ENCODE results near the gene REG4.

The REG4 gene

GRCh38 chr1:119797606-119798005 lies 13.7 kb downstream of the REG4 start:
- H3K79me2 ChIP-seq (ENCODE audit: low read length), result no peaks in the 10 kb centered on the region
- no peak overlapping the region for H2AFZ ChIP-seq (ENCODE audit: low read depth, low read length)
- H3K27ac ChIP-seq (ENCODE audit: low read length), result no peak overlapping the region
- no peak overlapping the region for H3K4me3 ChIP-seq (ENCODE audit: low read length)
- peaks cover 10% of the 10 kb centered on the region for H3K4me1 ChIP-seq (ENCODE audit: low read length)
- H3K9ac ChIP-seq (ENCODE audit: low read length), result no peak overlapping the region
- H3K4me2 ChIP-seq (ENCODE audit: low read length), result no peak overlapping the region
- no peaks in the 10 kb centered on the region for H4K20me1 ChIP-seq (ENCODE audit: insufficient read depth, low read length)
- no peak for TF ChIP-seq EZH2phosphoT487 (IDR thresholded peaks at IDR 0.05; ENCODE audit: low read depth)
- no peak for TF ChIP-seq CTCF (IDR thresholded peaks at IDR 0.05; ENCODE audit: low read depth, low read length)
- H3K27me3 ChIP-seq (ENCODE audit: low read depth, low read length), result no peaks in the 10 kb centered on the region
- H3K9me3 ChIP-seq (ENCODE audit: insufficient read depth, low read length), result no peaks in the 10 kb centered on the region
- no peaks in the 10 kb centered on the region for H3K36me3 ChIP-seq (replicated peaks; ENCODE audit: low read depth, low read length)

- H3K27me3 ChIP-seq (ENCODE audit: low read depth, low read length), result no peaks in the 10 kb centered on the region
- no peak overlapping the region for H3K4me2 ChIP-seq (ENCODE audit: low read length)
- no peaks in the 10 kb centered on the region for H3K9me3 ChIP-seq (ENCODE audit: insufficient read depth, low read length)
- H3K4me3 ChIP-seq (ENCODE audit: low read length), result no peak overlapping the region
- TF ChIP-seq EZH2phosphoT487 (IDR thresholded peaks at IDR 0.05; ENCODE audit: low read depth) (no peak), CTCF (IDR thresholded peaks at IDR 0.05; ENCODE audit: low read depth, low read length) (no peak)
- H4K20me1 ChIP-seq (ENCODE audit: insufficient read depth, low read length), result no peaks in the 10 kb centered on the region
- no peak overlapping the region for H2AFZ ChIP-seq (ENCODE audit: low read depth, low read length)
- H3K79me2 ChIP-seq (ENCODE audit: low read length), result no peaks in the 10 kb centered on the region
- no peak overlapping the region for H3K27ac ChIP-seq (ENCODE audit: low read length)
- peaks cover 10% of the 10 kb centered on the region for H3K4me1 ChIP-seq (ENCODE audit: low read length)
- H3K36me3 ChIP-seq (replicated peaks; ENCODE audit: low read depth, low read length), result no peaks in the 10 kb centered on the region
- H3K9ac ChIP-seq (ENCODE audit: low read length), result no peak overlapping the region
Observed at GRCh38 chr1:119797162-119797561, 14.1 kb downstream of the REG4 start.

GRCh38 chr1:119795261-119796200 lies 15.7 kb downstream of the REG4 start:
- no peak for TF ChIP-seq CTCF (IDR thresholded peaks at IDR 0.05; ENCODE audit: low read depth, low read length)

DNA sequence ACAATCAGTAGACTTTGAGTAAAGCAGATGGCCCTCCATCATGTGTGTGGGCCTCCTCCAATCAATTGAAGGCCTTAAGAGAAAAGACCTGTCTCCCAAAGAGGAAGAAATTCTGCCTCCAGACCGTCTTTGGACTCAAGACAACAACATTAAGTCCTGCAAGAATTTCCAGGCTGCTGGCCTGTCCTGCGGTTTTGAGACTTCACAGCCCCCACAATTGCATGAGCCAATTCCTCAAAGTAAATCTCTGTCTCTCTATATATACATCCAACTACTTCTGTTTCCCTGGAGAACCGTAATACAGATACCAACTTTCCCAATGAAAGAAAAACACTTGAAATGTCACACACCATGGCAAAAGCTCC lies 16.4 kb downstream of the REG4 start:
- TF ChIP-seq EZH2phosphoT487 (IDR thresholded peaks at IDR 0.05; ENCODE audit: low read depth) (no peak), CTCF (IDR thresholded peaks at IDR 0.05; ENCODE audit: low read depth, low read length) (no peak)
- H3K4me2 ChIP-seq (ENCODE audit: low read length), result no peak overlapping the region
- no peak overlapping the region for H3K4me3 ChIP-seq (ENCODE audit: low read length)
- H3K79me2 ChIP-seq (ENCODE audit: low read length), result no peaks in the 10 kb centered on the region
- no peak overlapping the region for H3K9ac ChIP-seq (ENCODE audit: low read length)
- peaks cover 4% of the 10 kb centered on the region; the same call in 1 of the 2 replicates for H3K27me3 ChIP-seq (ENCODE audit: low read depth, low read length)
- peaks cover 13% of the 10 kb centered on the region for H3K4me1 ChIP-seq (ENCODE audit: low read length)
- no peaks in the 10 kb centered on the region for H3K36me3 ChIP-seq (replicated peaks; ENCODE audit: low read depth, low read length)
- no peak overlapping the region for H3K27ac ChIP-seq (ENCODE audit: low read length)
- H3K9me3 ChIP-seq (ENCODE audit: insufficient read depth, low read length), result no peaks in the 10 kb centered on the region
- no peaks in the 10 kb centered on the region for H4K20me1 ChIP-seq (ENCODE audit: insufficient read depth, low read length)
- H2AFZ ChIP-seq (ENCODE audit: low read depth, low read length), result no peak overlapping the region

More at GRCh38 chr1:119795261-119796200, 15.7 kb downstream of the REG4 start:
- Histone ChIP-seq H3K9ac (ENCODE audit: low read length) (no peak overlapping the region), H3K27me3 (ENCODE audit: low read depth, low read length) (peaks cover 4% of the 10 kb centered on the region; the same call in 1 of the 2 replicates), H3K27ac (ENCODE audit: low read length) (no peak overlapping the region), H3K4me3 (ENCODE audit: low read length) (no peak overlapping the region), H3K9me3 (ENCODE audit: insufficient read depth, low read length) (no peaks in the 10 kb centered on the region), H2AFZ (ENCODE audit: low read depth, low read length) (no peak overlapping the region), H3K36me3 (replicated peaks; ENCODE audit: low read depth, low read length) (no peaks in the 10 kb centered on the region), H3K79me2 (ENCODE audit: low read length) (no peaks in the 10 kb centered on the region), H3K4me2 (ENCODE audit: low read length) (no peak overlapping the region), H3K4me1 (ENCODE audit: low read length) (peaks cover 13% of the 10 kb centered on the region), H4K20me1 (ENCODE audit: insufficient read depth, low read length) (no peaks in the 10 kb centered on the region)

Measured in OCI-LY3 (cell line).